ENCODE data around the gene AKT1S1. TPM values are rescaled to one million over a fixed set of nuclear protein-coding genes. Genes with fewer than 3 reads are reported as not detected.

Gene AKT1S1
- total RNA-seq, 4 donors from 2014 or later: 14.4 to 24.6 (median 19.7) TPM

DNA sequence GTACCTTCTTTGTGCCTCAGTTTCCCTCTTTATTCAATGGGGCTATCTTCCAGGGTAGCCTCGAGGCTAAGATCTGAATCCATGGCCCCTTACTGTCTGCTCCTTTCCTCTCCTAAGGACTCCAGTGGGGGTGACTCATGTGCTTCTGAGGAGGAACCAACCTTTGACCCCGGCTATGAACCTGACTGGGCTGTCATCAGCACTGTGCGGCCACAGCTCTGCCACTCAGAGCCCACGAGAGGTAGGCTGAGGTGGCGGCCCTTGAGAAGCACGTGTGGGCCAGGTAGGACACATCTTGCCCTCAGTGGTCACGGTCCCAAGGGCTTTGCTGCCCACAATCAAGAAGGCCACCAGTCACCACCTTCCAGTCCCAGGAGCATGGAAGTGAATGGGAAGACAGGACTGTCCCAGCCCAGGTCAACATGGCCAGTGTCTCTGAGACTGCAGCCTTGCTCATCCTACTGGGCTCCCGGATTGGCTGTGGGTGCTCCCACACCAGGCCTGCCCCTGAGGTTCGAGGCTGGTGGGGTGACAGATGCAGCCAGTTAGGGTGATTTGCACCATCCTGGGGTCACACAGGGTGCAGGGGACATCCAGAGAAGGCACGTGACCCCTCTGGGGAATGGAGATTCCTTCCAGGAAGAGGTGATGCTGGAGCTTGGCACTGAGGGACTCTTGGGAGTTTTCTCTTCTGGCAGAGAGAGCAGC lies 3.2 kb upstream of the AKT1S1 start:
- Histone ChIP-seq H3K4me1 (peaks cover 0 to 32% (median 13%) of the 10 kb centered on the region in 3 donors), H3K4me3 (no peak overlapping the region), H3K27ac (no peak overlapping the region), H3K9me3 (peaks cover 0 to 4% (median 0%) of the 10 kb centered on the region in 3 donors), H3K27me3 (no peaks in the 10 kb centered on the region), H3K36me3 (peaks cover 0 to 65% of the 10 kb centered on the region in 2 donors)
- 90% methylated on average over 2 of the region's 10 CpGs; no CpG with 5 or more reads in 1 of the 2 donors for WGBS, 2 donors (ENCODE audit: low coverage in 1 of 2)
- no peak for ATAC-seq
- TF ChIP-seq EP300 (IDR thresholded peaks at IDR 0.05) (no peak), POLR2A (IDR thresholded peaks at IDR 0.05) (no peak), POLR2AphosphoS5 (IDR thresholded peaks at IDR 0.05) (no peak)
- TF ChIP-seq, protein P1, sequence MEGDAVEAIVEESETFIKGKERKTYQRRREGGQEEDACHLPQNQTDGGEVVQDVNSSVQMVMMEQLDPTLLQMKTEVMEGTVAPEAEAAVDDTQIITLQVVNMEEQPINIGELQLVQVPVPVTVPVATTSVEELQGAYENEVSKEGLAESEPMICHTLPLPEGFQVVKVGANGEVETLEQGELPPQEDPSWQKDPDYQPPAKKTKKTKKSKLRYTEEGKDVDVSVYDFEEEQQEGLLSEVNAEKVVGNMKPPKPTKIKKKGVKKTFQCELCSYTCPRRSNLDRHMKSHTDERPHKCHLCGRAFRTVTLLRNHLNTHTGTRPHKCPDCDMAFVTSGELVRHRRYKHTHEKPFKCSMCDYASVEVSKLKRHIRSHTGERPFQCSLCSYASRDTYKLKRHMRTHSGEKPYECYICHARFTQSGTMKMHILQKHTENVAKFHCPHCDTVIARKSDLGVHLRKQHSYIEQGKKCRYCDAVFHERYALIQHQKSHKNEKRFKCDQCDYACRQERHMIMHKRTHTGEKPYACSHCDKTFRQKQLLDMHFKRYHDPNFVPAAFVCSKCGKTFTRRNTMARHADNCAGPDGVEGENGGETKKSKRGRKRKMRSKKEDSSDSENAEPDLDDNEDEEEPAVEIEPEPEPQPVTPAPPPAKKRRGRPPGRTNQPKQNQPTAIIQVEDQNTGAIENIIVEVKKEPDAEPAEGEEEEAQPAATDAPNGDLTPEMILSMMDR (IDR thresholded peaks at IDR 0.05): no peak

DNA sequence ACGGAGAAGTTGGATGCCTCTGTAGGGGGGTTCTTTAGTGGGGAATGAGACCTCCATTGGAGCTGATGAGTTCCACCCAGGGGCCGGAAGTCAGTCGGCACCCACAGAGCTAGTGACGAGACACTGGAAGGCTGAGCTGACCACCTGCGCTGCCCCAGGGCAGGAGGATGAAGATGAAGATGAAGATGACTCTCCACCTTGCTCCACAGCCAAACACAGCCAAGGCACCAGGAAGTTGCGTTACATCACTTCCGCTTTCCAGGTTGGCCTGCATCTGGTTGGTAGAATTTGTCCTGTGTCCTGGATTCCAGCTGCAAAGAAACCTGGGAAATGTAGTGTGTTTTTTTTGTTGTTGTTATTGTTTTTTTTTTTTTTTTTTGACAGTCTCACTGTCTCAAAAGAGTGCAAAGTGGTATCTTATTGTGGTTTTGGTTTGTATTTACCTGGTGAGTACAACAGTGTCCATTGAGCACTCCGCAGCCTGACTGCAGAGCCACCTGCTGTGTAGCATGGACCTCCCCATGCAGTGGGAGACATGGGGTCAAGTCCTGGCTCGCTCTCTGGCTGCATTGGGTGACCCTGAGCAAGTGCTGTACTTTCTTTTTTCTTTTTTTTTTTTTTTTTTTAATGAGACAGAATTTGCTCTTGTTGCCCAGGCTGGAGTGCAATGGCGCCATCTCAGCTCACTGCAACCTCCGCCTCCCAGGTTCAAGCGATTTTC lies 2.2 kb upstream of the AKT1S1 start:
- H3K27me3 ChIP-seq: no peaks in the 10 kb centered on the region
- H3K9me3 ChIP-seq: peaks cover 0 to 4% (median 0%) of the 10 kb centered on the region in 3 donors
- TF ChIP-seq, protein P1 (IDR thresholded peaks at IDR 0.05): no peak
- TF ChIP-seq EP300 (IDR thresholded peaks at IDR 0.05) (no peak), POLR2AphosphoS5 (IDR thresholded peaks at IDR 0.05) (no peak), POLR2A (IDR thresholded peaks at IDR 0.05) (no peak)
- 92 to 98% methylated on average over 5 to 8 of the region's 12 CpGs for WGBS, 2 donors (ENCODE audit: low coverage in 1 of 2)
- peak overlapping the region in 1 of 4 donors; percentile 98 for H3K27ac ChIP-seq
- no peak for ATAC-seq
- H3K4me1 ChIP-seq: peaks cover 0 to 41% (median 18%) of the 10 kb centered on the region in 3 donors
- H3K4me3 ChIP-seq: no peak overlapping the region
- peaks cover 0 to 58% of the 10 kb centered on the region in 2 donors for H3K36me3 ChIP-seq

DNA sequence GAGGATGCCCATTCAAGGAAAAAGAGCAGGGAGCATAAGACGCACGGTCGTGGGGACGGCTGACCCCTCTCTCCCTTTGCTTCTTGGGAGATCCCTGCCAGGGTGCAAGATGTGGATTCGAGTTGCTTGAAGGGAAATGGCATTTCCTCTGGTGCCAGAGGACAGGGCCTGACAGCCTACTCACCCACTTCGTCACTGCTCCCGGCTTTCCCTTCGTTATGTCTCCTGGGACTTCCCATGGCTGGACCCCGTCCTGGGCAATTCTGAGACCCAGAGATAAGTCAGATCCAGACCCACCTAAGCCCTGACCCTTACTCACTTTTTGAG lies 1.6 kb upstream of the AKT1S1 start:
- Histone ChIP-seq H3K9me3 (peaks cover 0 to 4% (median 0%) of the 10 kb centered on the region in 3 donors), H3K4me1 (peaks cover 0 to 48% (median 18%) of the 10 kb centered on the region in 3 donors), H3K27ac (peak overlapping the region in 3 of 4 donors; percentile 98 to 100 (median 100)), H3K27me3 (no peaks in the 10 kb centered on the region), H3K36me3 (peaks cover 0 to 58% of the 10 kb centered on the region in 2 donors), H3K4me3 (peak overlapping the region in 1 of 2 donors; percentile 88)
- WGBS, 2 donors (ENCODE audit: low coverage in 1 of 2): 69 to 88% methylated on average over 3 to 4 of the region's 9 CpGs
- TF ChIP-seq POLR2A (IDR thresholded peaks at IDR 0.05) (no peak), POLR2AphosphoS5 (IDR thresholded peaks at IDR 0.05) (no peak), EP300 (IDR thresholded peaks at IDR 0.05) (no peak)
- TF ChIP-seq, protein P1 (IDR thresholded peaks at IDR 0.05): no peak
- no peak for ATAC-seq

DNA sequence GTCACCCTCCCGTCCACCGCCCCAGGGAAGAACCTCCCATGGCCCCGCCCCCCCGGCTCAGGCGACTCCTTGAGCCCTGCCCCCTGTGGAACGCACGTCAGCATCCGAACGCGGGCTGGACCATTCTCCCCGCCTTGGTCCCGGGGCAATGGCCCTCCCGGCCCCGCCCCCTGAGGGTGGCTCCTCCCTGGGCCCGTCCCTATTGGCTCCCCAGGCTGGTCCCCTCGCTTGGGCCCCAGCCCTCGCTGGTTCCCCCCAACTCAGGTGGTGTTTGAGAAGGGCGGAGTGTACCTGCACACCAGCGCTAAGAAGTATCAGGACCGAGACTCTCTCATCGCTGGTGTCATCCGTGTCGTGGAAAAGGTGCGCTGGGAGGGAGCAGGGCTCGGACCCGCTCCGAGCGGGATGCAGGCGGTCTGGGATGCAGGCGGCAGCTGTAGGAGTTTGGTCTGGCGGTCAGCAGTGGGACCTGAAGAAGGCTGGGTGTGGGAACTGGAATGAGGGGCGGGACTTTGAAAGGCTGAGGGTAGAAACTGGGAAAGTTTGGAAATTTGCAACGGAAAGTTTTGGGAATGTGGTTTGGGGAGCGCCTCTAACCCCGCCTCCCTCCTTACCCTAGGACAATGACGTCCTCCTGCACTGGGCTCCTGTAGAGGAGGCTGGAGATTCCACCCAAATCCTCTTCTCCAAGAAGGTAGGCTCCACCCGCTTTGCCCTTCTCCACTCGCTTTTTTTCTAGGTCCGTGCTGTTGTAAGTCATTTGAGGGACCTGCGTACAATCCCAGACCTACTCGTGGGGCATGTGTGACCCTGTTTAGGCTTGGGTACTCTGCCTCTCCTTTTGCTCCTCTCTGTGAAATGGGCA lies 956 bp upstream of the AKT1S1 start:
- peak; percentile 81 for ATAC-seq
- 0 to 3% methylated on average over 2 to 15 of the region's 41 CpGs for WGBS, 2 donors (ENCODE audit: low coverage in 1 of 2)
- Histone ChIP-seq H3K9me3 (peaks cover 0 to 4% (median 0%) of the 10 kb centered on the region in 3 donors), H3K4me1 (peaks cover 0 to 52% (median 18%) of the 10 kb centered on the region in 3 donors), H3K36me3 (peaks cover 0 to 58% of the 10 kb centered on the region in 2 donors), H3K27ac (peak overlapping the region; percentile 81 to 100 (median 99)), H3K4me3 (peak overlapping the region; percentile 43 to 88), H3K27me3 (no peaks in the 10 kb centered on the region)
- TF ChIP-seq, protein P1 (IDR thresholded peaks at IDR 0.05): no peak
- TF ChIP-seq EP300 (IDR thresholded peaks at IDR 0.05) (no peak), POLR2AphosphoS5 (IDR thresholded peaks at IDR 0.05) (no peak), POLR2A (IDR thresholded peaks at IDR 0.05) (no peak)
